ENCODE results near the gene DAB2IP.

Gene DAB2IP

GRCh38 chr9:121756474-121757280 is 105.2 kb downstream of the DAB2IP start:
- no peak for DNase-seq (ENCODE audit: low read depth in 2 of 3, low spot score in 1 of 3)

- no peak for DNase-seq (ENCODE audit: low read depth in 2 of 3, low spot score in 1 of 3)
Observed at GRCh38 chr9:121757281-121757585, 105.8 kb downstream of the DAB2IP start.

GRCh38 chr9:121758693-121759092 is 107.3 kb downstream of the DAB2IP start:
- no peak for DNase-seq (ENCODE audit: low read depth in 2 of 3, low spot score in 1 of 3)

GRCh38 chr9:121759996-121760395 is 108.6 kb downstream of the DAB2IP start:
- DNase-seq (ENCODE audit: low read depth in 2 of 3, low spot score in 1 of 3), result no peak

- no peak for DNase-seq (ENCODE audit: low read depth in 2 of 3, low spot score in 1 of 3)
Observed at GRCh38 chr9:121760571-121760970, 109.1 kb downstream of the DAB2IP start.

- DNase-seq (ENCODE audit: low read depth in 2 of 3, low spot score in 1 of 3), result no peak
Observed at GRCh38 chr9:121763131-121763530, 111.7 kb downstream of the DAB2IP start.

DNA sequence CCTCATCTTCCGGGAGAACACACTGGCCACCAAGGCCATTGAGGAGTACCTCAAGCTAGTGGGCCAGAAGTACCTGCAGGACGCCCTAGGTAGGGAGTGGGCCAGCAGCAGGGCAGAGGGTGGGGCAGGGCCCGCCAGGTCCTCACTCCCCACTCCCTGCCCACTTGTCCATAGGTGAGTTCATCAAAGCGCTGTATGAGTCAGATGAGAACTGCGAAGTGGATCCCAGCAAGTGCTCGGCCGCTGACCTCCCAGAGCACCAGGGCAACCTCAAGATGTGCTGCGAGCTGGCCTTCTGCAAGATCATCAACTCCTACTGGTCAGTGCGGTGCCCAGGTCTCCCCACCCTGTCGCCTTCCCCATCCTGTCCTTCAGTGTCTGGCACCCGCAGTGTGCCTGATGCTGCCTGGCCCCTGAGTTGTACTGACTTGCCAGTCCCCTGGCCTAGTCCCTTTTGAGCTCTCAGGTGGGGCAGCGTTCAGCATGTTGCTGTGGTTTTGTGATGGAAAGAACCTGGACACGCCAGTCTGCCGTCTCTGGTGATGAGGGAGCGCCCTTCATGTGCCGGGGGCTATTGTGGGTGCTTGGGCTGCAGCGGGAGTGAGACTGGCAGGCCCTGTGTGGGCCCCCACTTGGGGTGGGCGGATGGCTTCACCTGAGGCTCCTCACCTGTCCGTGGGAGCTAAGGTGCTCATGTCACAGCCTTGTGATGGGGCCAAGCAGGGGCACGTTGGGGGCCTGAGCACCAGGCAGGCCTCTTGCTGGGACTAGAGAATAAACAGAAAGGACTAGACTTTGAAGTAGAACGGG is 112.3 kb downstream of the DAB2IP start:
- DNase-seq (ENCODE audit: low read depth in 2 of 3, low spot score in 1 of 3), result no peak

GRCh38 chr9:121764371-121764730 is 112.9 kb downstream of the DAB2IP start:
- DNase-seq (ENCODE audit: low read depth in 2 of 3, low spot score in 1 of 3), result no peak

GRCh38 chr9:121765021-121765950 is 113.9 kb downstream of the DAB2IP start:
- no peak for DNase-seq (ENCODE audit: low read depth in 2 of 3, low spot score in 1 of 3)

GRCh38 chr9:121766081-121766683 is 114.7 kb downstream of the DAB2IP start:
- no peak for DNase-seq (ENCODE audit: low read depth in 2 of 3, low spot score in 1 of 3)

- no peak for DNase-seq (ENCODE audit: low read depth in 2 of 3, low spot score in 1 of 3)
Observed at GRCh38 chr9:121767171-121767769, 115.8 kb downstream of the DAB2IP start.

DNA sequence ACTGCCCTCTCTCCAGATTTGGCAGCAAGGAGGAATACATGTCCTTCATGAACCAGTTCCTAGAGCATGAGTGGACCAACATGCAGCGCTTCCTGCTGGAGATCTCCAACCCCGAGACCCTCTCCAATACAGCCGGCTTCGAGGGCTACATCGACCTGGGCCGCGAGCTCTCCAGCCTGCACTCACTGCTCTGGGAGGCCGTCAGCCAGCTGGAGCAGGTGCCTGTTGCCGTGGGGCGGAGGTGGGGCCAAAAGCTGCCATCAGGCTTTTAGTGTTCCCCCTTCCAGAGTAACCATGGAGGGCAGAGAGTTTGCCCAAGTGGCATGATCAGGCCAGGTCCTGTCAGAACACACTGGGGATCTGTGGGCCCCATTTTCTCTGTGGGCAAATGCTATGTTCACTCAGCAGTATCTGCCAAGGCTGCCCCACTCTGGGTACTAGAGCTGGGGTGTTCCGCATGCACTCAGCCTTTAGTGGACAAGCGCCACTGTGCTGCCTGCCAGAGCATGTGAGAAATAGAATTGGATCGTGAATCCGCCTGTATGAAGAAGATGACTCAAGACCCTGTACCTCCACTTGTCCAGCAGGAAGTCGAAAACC is 117.1 kb downstream of the DAB2IP start:
- no peak for DNase-seq (ENCODE audit: low read depth in 2 of 3, low spot score in 1 of 3)

- no peak for DNase-seq (ENCODE audit: low read depth in 2 of 3, low spot score in 1 of 3)
Observed at GRCh38 chr9:121769939-121770338, 118.5 kb downstream of the DAB2IP start.

DNA sequence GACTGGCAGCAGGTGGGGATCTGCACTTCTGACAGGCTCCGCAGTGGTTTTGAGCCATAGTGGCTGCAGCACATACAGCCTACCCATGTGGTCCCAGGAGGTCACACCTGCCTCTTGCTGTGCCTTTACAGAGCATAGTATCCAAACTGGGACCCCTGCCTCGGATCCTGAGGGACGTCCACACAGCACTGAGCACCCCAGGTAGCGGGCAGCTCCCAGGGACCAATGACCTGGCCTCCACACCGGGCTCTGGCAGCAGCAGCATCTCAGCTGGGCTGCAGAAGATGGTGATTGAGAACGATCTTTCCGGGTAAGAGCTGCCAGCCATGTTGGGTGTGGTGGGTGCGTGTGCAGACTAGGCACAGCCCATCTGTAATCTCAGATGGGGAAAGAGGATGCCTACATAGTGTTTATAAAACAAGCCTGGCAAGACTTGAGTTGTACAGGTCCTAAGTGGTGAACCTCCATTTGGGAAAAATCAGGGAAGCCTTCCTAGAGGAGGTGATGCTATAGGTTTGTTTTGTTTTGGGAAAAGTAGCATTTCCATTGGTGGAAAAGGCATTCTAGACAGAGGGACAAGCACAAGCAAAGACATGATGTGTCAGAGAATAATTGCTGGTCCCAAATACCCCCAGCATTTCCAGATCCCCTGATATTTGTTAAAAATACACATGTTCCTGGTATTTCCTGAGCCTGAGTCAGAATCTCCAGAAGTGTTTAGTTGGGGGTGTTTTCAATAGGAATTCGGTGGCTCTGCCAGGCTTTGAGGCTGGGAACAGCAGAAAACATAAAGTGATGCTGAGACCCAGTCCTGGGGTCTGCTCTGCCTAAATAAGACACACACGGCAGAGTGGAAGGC is 119.2 kb downstream of the DAB2IP start:
- no peak for DNase-seq (ENCODE audit: low read depth in 2 of 3, low spot score in 1 of 3)

DNA sequence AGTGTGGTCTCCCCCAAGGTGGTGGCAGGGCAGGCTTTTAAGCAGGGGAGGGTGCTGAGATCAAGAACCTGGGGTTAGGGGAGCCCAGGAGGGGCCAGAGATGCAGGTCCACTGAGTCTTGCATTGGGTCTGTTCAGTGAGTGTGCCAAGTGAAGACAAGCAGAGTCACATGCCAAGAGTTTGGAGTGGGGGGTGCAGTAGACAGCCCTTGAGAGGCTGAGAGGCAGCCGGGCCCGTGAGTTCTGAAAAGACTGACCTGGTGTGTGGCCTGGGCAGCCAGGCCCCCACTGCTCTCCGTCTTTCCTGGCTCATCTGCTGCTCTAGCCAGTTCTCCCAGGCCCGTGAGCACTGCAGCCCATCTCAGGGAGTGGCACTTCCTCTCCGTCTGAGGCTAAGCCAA is 120.0 kb downstream of the DAB2IP start:
- DNase-seq (ENCODE audit: low read depth in 2 of 3, low spot score in 1 of 3), result no peak

- DNase-seq (ENCODE audit: low read depth in 2 of 3, low spot score in 1 of 3), result no peak
Observed at GRCh38 chr9:121771851-121772599, 120.6 kb downstream of the DAB2IP start.

GRCh38 chr9:121772600-121773285 is 121.3 kb downstream of the DAB2IP start:
- no peak for DNase-seq (ENCODE audit: low read depth in 2 of 3, low spot score in 1 of 3)

GRCh38 chr9:121773286-121773953 is 122.0 kb downstream of the DAB2IP start:
- DNase-seq (ENCODE audit: low read depth in 2 of 3, low spot score in 1 of 3), result no peak

Data from stimulated activated CD4-positive, alpha-beta T cell treated with anti-CD3 and anti-CD28 coated beads, Interleukin-12 subunit alpha, Interleukin-12 subunit beta, amount 100 ng/mL, for 48 hours (primary cell).